CD4-positive, alpha-beta T cell treated with Interleukin-21 for 1 hour (primary cell): ENCODE measurements around the gene PHOX2B.
"Not testable (repeated sequence)": the region's sequence is repeated elsewhere in the genome, so short reads cannot be mapped to it uniquely, and the experiment has no call there.

Experiments used
- DNase-seq: peaks from one replicate; pipeline ENCODE4 v3.0.0-alpha.2; 2020

PHOX2B gene

DNA sequence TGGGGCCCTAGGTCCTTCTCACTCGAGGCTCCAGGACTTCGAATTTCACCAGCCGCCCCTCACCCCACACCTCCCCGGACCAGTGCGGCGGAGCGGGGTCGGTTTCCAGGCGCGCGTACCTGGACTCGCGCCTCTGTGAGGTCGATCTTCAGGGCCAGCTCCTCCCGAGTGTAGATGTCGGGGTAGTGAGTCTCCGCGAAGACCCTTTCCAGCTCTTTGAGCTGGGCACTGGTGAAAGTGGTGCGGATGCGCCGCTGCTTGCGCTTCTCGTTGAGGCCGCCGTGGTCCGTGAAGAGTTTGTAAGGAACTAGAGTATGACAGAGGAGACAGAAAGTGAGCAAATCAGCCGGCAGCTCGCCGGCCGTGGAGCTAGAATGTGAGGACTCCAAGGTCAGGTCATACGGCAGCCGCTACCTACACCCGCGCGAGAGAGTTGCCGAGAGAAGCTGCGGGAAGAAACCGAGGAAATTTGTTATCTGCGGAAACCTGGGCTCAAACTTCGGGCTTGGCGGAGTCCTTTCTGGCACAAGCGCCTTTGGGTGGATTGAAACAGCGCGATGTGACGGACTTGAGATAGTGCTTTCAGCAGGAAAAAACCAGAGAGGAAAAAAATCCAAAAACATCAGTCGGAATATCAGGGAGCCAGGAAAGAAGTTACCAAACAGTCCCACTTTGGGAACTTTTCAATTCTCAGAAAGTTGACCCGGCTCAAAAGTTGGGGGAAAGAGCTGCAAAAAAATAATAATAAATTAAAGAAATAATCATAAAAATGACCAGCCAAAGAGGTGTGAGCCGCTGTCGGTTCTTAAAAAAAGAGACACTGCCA lies 1.1 kb downstream of the PHOX2B start:
- DNase-seq = no peak

GRCh38 chr4:41746440-41747229 lies 1.9 kb downstream of the PHOX2B start:
- no peak for DNase-seq

- no peak for DNase-seq
These were observed 2.5 kb downstream of the PHOX2B start for GRCh38 chr4:41746025-41746439.

DNA sequence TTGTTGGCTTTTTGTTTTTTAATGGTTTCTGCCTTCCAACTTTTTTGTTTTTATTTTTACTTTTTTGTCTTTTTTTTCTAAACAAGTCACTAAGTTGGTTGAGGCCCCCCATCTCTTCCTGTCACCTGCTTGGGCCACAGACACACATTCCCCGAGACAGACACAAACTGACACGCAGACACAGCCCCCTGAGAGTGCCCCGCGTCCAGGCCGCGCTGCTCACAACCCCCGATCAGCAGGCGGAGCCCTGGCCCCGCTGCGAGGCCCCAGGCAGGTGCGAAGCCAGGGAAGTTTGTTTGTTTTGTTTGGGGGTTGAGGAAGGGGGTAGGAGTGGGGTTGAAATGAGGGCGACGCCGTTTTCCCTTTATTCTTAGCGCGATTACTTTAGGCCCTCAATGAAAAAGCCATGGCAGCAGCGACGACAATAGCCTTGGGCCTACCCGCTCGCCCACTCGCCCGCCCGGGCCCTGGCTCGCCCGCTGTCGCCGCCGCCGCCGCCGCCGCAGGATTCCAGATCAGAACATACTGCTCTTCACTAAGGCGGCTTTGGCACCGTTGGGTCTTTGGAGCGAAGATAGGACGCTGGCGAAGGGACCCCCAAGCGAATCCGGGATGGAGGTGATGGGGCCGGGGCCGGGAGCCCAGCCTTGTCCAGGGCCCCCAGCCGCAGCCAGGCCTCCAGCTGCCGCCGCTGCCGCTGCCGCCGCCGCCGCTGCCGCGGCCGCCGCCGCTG lies 3.1 kb downstream of the PHOX2B start:
- no peak for DNase-seq

DNA sequence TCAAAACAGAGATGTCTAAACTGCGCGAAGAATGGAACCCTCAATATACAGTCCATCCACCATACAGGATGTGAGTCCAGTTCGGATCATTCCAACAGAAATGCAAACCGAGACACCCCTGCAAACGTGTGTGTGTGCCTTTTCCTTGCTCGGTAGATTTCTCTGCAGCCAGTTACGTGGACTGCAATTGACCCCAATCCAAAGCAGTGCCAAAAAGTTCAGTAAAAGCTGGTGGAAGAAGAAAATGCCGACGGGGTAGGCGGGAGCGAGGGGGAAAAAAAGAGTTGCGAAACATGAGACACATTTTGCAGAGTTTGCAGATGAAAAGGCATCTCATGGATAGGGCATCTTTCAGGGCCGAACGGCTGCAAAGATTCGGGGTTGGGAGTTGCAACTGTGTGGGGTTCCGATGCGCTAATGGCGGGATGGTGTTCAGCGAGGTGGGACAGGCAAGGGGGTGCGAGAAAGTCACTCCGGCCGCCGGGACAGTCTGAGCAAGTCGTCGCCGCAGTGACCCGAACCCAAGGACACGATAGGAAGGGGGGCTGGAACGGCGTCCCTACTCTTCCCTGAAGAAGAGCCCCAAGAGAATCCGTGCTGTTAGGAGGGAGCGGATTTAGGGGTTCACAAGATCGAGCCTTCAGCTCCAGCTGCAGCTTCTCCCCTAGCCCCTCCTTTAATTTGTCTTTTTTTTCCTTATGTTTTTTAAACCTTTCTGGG lies 3.8 kb downstream of the PHOX2B start:
- no peak for DNase-seq

DNA sequence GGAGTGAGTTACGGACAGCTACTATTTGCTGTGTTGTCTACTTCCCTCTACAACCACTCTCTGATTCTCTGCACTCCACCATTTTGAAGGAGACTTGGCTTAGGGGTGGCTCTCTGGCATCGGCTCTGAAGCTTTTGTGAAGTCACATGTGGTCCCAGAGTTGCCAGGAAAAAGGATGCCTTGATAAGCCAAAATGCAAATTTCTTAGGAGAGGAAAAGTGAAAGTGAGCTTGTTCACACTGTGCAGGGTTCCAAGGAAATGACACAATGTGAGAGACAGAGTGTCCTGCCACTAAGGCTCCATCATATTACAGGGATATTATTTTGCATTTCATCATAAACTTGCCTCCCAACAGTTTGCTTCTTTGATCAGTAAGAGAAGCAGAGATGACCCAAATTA lies 7.2 kb downstream of the PHOX2B start:
- DNase-seq = no peak

DNA sequence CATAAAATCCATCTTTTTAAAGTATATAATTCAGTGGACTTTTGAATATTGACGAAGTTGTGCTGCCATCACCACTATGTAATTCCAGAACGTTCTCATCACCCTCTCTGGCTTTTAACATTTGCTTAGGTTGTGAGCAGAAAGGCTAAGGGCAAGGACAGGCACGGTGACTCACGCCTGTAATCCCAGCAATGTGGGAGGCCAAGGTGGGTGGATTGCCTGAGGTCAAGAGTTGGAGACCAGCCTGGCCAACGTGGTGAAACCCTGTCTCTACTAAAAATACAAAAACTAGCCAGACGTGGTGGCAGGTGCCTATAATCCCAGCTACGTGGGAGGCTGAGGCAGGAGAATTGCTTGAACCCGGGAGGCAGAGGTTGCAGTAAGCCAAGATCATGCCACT lies 11.0 kb downstream of the PHOX2B start:
- DNase-seq = not testable (repeated sequence)

GRCh38 chr4:41734371-41734770 lies 14.2 kb downstream of the PHOX2B start:
- DNase-seq = no peak

- DNase-seq = no peak
These were observed 16.9 kb downstream of the PHOX2B start for GRCh38 chr4:41731569-41732126.

- no peak for DNase-seq
These were observed 20.0 kb downstream of the PHOX2B start for GRCh38 chr4:41728573-41728913.

- DNase-seq = no peak
These were observed 20.5 kb downstream of the PHOX2B start for GRCh38 chr4:41727861-41728572.

GRCh38 chr4:41725254-41725653 lies 23.3 kb downstream of the PHOX2B start:
- DNase-seq = no peak

DNA sequence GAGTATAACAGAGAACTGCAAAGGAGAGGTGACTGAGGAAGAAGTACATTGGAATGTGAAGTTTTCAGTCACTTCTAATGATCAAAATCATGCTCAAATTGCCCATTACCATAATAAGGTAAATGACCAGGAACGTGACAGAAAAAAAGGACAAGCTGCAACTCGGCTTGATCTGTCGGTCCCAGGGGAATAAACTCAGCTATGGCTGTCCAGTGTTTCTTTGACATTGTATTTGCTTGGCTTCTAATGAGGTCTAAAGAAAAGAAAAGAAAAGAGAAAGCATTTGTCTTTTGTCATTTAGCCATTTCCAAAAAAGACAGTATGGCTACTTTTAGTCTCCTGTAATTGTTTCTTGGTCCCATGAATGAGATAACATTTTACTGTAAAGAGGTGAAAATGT lies 25.2 kb downstream of the PHOX2B start:
- DNase-seq = no peak

DNA sequence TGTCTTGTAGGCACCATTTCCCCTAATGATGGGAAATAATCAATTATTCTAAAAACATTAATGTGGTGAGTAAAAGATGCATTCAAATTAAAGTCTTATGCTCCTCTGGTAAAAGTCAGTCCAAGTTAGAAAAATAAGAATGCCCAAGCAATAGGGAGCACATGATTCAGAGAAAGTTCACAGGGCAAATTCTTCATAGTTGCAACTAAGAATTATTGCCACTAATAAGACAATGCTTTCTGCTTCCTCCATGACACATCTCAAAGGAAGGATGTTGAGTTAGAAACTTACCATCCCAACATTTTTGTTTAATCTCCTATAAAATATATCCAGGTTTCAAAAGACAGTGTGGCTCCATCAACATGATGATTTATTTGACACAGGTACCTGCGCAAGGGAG lies 26.3 kb downstream of the PHOX2B start:
- DNase-seq = no peak

GRCh38 chr4:41719417-41719816 lies 29.1 kb downstream of the PHOX2B start:
- DNase-seq = no peak

GRCh38 chr4:41718907-41719306 lies 29.6 kb downstream of the PHOX2B start:
- no peak for DNase-seq

GRCh38 chr4:41715155-41715554 lies 33.4 kb downstream of the PHOX2B start:
- DNase-seq = no peak

DNA sequence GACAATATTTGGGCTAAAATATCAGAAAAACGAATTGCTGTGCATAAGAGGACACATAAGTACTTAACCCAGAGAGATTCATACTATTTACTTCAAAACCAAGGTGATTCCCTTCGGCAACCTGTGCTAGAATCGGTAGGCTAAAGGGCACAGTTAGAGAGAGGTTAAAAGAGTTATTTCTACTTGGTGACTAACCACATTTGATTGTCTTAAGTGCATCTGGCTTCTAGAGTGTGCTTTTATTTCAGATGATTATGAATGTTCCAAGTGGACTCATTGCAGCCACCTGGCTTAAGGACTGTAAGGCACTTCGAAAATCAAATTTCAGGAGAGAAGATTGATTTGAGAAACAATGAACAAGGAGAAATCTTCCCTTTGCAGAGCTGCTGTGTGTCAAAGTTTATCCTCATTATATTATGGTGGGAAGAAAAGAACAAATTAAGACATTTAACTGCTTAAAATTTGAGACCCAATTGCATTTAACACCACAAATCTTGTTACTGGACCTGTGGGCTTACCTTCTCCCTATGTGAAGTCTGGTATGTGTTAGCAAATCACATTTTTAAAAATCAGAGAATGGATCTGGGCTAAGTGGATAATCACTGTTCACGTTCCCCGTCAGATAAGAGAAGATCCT lies 34.0 kb downstream of the PHOX2B start:
- DNase-seq = no peak

- no peak for DNase-seq
These were observed 34.8 kb downstream of the PHOX2B start for GRCh38 chr4:41713768-41714167.

DNA sequence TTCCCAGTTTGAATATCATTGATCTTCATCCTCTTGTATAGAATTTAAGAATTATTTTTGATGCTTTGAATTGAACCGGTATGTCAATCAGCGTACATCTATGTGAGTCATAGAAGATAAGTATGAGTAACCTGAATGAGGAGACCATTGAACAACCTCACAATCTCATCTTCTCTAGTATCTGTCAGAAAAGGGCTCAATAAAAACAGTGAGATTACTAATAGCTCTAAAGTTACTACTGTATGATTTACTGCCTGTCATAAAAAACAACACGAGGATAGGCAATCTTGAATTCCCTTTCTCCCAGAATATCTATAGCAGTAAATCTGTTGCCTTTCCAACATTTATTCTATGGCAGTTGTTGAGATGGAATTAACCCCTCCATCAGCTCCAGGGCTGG lies 36.1 kb downstream of the PHOX2B start:
- DNase-seq = no peak

- not testable (repeated sequence) for DNase-seq
These were observed 36.9 kb downstream of the PHOX2B start for GRCh38 chr4:41711654-41712053.
